ENCODE data around the gene FAM193B.

DNA sequence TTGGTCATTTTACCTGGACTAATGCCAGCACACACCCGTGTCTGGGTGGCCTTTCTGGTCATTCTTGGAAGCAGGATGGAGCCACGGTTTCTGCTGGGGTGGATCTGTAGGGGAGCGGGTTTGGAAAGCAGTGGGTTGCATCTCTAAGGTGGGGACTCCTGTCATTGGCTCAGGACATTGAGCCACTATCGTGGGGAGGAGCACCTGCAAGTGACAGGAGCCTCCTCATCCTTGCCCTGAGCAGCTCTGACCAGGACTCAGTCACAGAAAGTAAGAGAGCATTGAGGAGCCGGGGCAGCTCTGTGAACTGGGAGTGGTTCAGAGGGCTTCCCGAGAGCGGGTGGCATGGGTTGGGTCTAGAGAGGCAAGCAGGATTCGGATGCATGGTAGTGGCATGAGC, 49.3 kb upstream of the FAM193B start:
- TF ChIP-seq, protein P1, sequence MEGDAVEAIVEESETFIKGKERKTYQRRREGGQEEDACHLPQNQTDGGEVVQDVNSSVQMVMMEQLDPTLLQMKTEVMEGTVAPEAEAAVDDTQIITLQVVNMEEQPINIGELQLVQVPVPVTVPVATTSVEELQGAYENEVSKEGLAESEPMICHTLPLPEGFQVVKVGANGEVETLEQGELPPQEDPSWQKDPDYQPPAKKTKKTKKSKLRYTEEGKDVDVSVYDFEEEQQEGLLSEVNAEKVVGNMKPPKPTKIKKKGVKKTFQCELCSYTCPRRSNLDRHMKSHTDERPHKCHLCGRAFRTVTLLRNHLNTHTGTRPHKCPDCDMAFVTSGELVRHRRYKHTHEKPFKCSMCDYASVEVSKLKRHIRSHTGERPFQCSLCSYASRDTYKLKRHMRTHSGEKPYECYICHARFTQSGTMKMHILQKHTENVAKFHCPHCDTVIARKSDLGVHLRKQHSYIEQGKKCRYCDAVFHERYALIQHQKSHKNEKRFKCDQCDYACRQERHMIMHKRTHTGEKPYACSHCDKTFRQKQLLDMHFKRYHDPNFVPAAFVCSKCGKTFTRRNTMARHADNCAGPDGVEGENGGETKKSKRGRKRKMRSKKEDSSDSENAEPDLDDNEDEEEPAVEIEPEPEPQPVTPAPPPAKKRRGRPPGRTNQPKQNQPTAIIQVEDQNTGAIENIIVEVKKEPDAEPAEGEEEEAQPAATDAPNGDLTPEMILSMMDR (IDR thresholded peaks at IDR 0.05) = no peak
- TF ChIP-seq POLR2A (IDR thresholded peaks at IDR 0.05) = no peak

All from lower leg skin (tissue), 3 donors.